IMR-90 (cell line): Measurements from ENCODE around the gene GUCD1. TPM values are rescaled to one million over a fixed set of nuclear protein-coding genes. Genes with fewer than 3 reads are reported as not detected.
A peak's percentile ranks its signal among the peaks of the same experiment; 100 is the strongest.

Source experiments
- ATAC-seq: fragments of 200-7000 bp; cut with Tn5 transposase; 2 replicates; pipeline ENCODE4 v1.9.1; 2020; ENCODE audit warnings: low read depth, mild to moderate bottlenecking, moderate library complexity
- BruUV-seq: library from RNA; stranded (reverse); fragments of 400-500 nt; replicated peaks from 2 replicates; lab custom pipeline; 2021; lab: Mats Ljungman, UMichigan
- CTCF ChIA-PET: fragments of 300-600 bp; formaldehyde crosslinking; extraction: SDS; loops from one replicate; lab custom pipeline; 2021; ENCODE audit warnings: antibody characterized with exemption; lab: Yijun Ruan, JAX
- POLR2A ChIA-PET: fragments of 300-600 bp; sonication (Branson Sonifier 250); formaldehyde crosslinking; loops from one replicate; lab custom pipeline; 2022; ENCODE audit warnings: antibody characterized with exemption; ENCODE audit not compliant: unreplicated experiment; lab: Charles Lee
- DNase-seq: peaks from one replicate; pipeline ENCODE4 v3.0.0; 2013
- H2AFZ ChIP-seq: replicated peaks from 2 replicates; pipeline ENCODE3; 2013; ENCODE audit warnings: low read length, mild to moderate bottlenecking; ENCODE audit not compliant: poor library complexity
- H2AK5ac ChIP-seq: 2 replicates; pipeline ENCODE4 v1.6.1; 2013; ENCODE audit warnings: low read depth, low read length, inconsistent platforms
- H2AK9ac ChIP-seq: replicated peaks from 2 replicates; pipeline ENCODE3; 2013; ENCODE audit warnings: mild to moderate bottlenecking, low read depth, low read length, moderate library complexity; ENCODE audit not compliant: poor library complexity
- H2BK120ac ChIP-seq: 2 replicates; pipeline ENCODE4 v1.6.1; 2013; ENCODE audit warnings: low read depth, low read length, inconsistent platforms
- H2BK15ac ChIP-seq: 3 replicates; pipeline ENCODE4 v1.6.1; 2013; ENCODE audit warnings: low read depth, low read length, inconsistent platforms
- H2BK20ac ChIP-seq: 2 replicates; pipeline ENCODE4 v1.6.1; 2013; ENCODE audit warnings: low read depth, mild to moderate bottlenecking, inconsistent platforms, low read length, moderate library complexity
- H2BK5ac ChIP-seq: 2 replicates; pipeline ENCODE4 v1.6.1; 2013; ENCODE audit warnings: mild to moderate bottlenecking, low read depth, low read length, inconsistent platforms; ENCODE audit not compliant: poor library complexity, severe bottlenecking
- H3K14ac ChIP-seq: replicated peaks from 2 replicates; pipeline ENCODE4 v1.6.1; 2013; ENCODE audit warnings: low read depth, low read length, inconsistent platforms
- H3K18ac ChIP-seq: 2 replicates; pipeline ENCODE4 v1.6.1; 2013; ENCODE audit warnings: low read depth, low read length, control low read depth
- H3K23ac ChIP-seq: 2 replicates; pipeline ENCODE4 v1.6.1; 2013; ENCODE audit warnings: low read depth, low read length, inconsistent platforms
- H3K27ac ChIP-seq: 2 replicates; pipeline ENCODE4 v1.5.1; 2013; ENCODE audit warnings: mild to moderate bottlenecking, control low read depth, low read length; ENCODE audit not compliant: insufficient read depth
- H3K27me3 ChIP-seq: 2 replicates; pipeline ENCODE4 v1.6.1; 2013; ENCODE audit warnings: low read length; ENCODE audit not compliant: control insufficient read depth, insufficient read depth
- H3K36me3 ChIP-seq: 2 replicates; pipeline ENCODE4 v1.6.1; 2013; ENCODE audit warnings: low read length, mixed read lengths; ENCODE audit not compliant: control insufficient read depth, insufficient read depth
- H3K4ac ChIP-seq: 2 replicates; pipeline ENCODE4 v1.6.1; 2013; ENCODE audit warnings: low read depth, low read length, inconsistent platforms
- H3K4me1 ChIP-seq: 2 replicates; pipeline ENCODE4 v1.6.1; 2013; ENCODE audit warnings: low read length, mixed read lengths; ENCODE audit not compliant: control insufficient read depth, insufficient read depth
- H3K4me2 ChIP-seq: 2 replicates; pipeline ENCODE4 v1.6.1; 2013; ENCODE audit warnings: low read depth, mild to moderate bottlenecking, control low read depth, low read length, moderate library complexity
- H3K4me3 ChIP-seq: 2 replicates; pipeline ENCODE4 v1.5.1; 2013; ENCODE audit warnings: low read depth, mild to moderate bottlenecking, control low read depth, low read length, moderate library complexity; ENCODE audit not compliant: insufficient read depth
- H3K56ac ChIP-seq: 2 replicates; pipeline ENCODE4 v1.6.1; 2013; ENCODE audit warnings: low read length, inconsistent platforms; ENCODE audit not compliant: insufficient read depth; ENCODE audit errors: extremely low read depth
- H3K79me1 ChIP-seq, 2 experiments: 2 replicates each; pipeline ENCODE4 v1.6.1; 2013; ENCODE audit warnings: low read length in 2 of 2, inconsistent platforms in 1 of 2, low read depth in 1 of 2
- H3K9ac ChIP-seq: 2 replicates; pipeline ENCODE4 v1.6.1; 2013; ENCODE audit warnings: low read depth, low read length, control low read depth
- H3K9me1 ChIP-seq: 2 replicates; pipeline ENCODE4 v1.6.1; 2013; ENCODE audit warnings: low read length, inconsistent platforms; ENCODE audit not compliant: insufficient read depth
- H3K9me3 ChIP-seq: 2 replicates; pipeline ENCODE4 v1.6.1; 2013; ENCODE audit warnings: low read length; ENCODE audit not compliant: control insufficient read depth, insufficient read depth
- H4K20me1 ChIP-seq: 2 replicates; pipeline ENCODE4 v1.6.1; 2013; ENCODE audit warnings: low read length, inconsistent platforms; ENCODE audit not compliant: insufficient read depth
- H4K5ac ChIP-seq: 2 replicates; pipeline ENCODE4 v1.6.1; 2013; ENCODE audit warnings: mild to moderate bottlenecking, low read depth, low read length, control low read depth
- H4K8ac ChIP-seq, 2 experiments: 2 replicates each; pipeline ENCODE4 v1.6.1; 2013; ENCODE audit warnings: low read depth in 2 of 2, low read length in 2 of 2, control low read depth in 1 of 2, inconsistent platforms in 1 of 2
- H4K91ac ChIP-seq: 2 replicates; pipeline ENCODE4 v1.6.1; 2013; ENCODE audit warnings: low read depth, low read length, inconsistent platforms; ENCODE audit not compliant: insufficient read depth
- BHLHE40 ChIP-seq: fragments of 150-350 bp; IDR thresholded peaks from 2 replicates; pipeline ENCODE4 v1.6.1; 2016; ENCODE audit warnings: mild to moderate bottlenecking, low read depth, low read length
- CEBPB ChIP-seq: IDR thresholded peaks from 2 replicates; pipeline ENCODE4 v1.6.1; 2012; ENCODE audit warnings: low read depth, low read length, improper control_type of control experiment
- CHD1 ChIP-seq: IDR thresholded peaks from 2 replicates; pipeline ENCODE4 v1.6.1; 2012; ENCODE audit warnings: low read depth, low read length, improper control_type of control experiment
- CTCF ChIP-seq: conservative IDR thresholded peaks from 2 replicates; pipeline ENCODE4 v1.5.1; 2012; ENCODE audit warnings: mild to moderate bottlenecking, low read depth, low read length, improper control_type of control experiment
- FOS ChIP-seq: fragments of 150-350 bp; IDR thresholded peaks from 2 replicates; pipeline ENCODE4 v1.6.1; 2016; ENCODE audit warnings: low read depth, low read length
- MAFK ChIP-seq: IDR thresholded peaks from 2 replicates; pipeline ENCODE4 v1.6.1; 2012; ENCODE audit warnings: low read depth, low read length, improper control_type of control experiment
- MAZ ChIP-seq: IDR thresholded peaks from 2 replicates; pipeline ENCODE4 v1.6.1; 2012; ENCODE audit warnings: low read depth, mild to moderate bottlenecking, low read length, improper control_type of control experiment, moderate library complexity, borderline replicate concordance
- MXI1 ChIP-seq: IDR thresholded peaks from 2 replicates; pipeline ENCODE4 v1.6.1; 2012; ENCODE audit warnings: low read depth, mild to moderate bottlenecking, low read length, moderate library complexity, borderline replicate concordance
- NFE2L2 ChIP-seq: fragments of 150-350 bp; IDR thresholded peaks from 2 replicates; pipeline ENCODE4 v1.6.1; 2016; ENCODE audit warnings: low read depth, mild to moderate bottlenecking, low read length
- POLR2A ChIP-seq: IDR thresholded peaks from 2 replicates; pipeline ENCODE4 v1.6.1; 2012; ENCODE audit warnings: mild to moderate bottlenecking, low read depth, low read length
- SMC3 ChIP-seq: fragments of 150-350 bp; IDR thresholded peaks from 2 replicates; pipeline ENCODE4 v1.6.1; 2016; ENCODE audit warnings: low read depth, mild to moderate bottlenecking, antibody characterized with exemption, low read length, moderate library complexity
- WGBS, 2 experiments: methylation state at CpG; one replicate each; pipeline versions ENCODE4 v1.1.5 to v1.1.7; 2013; ENCODE audit warnings: missing lambda C conversion rate in 2 of 2; ENCODE audit not compliant: insufficient read length in 1 of 2; ENCODE audit errors: extremely low coverage in 2 of 2; 5-methylcytosine and 5-hydroxymethylcytosine counted together
- dilution Hi-C: fragments of 300-500 bp; cut with HindIII; formaldehyde crosslinking; loops from one replicate; pipeline ENCODE4 v1.14.3; 2018; ENCODE audit warnings: low sequenced_read_pairs; ENCODE audit not compliant: unreplicated experiment
- in situ Hi-C: fragments of 300-500 bp; cut with MboI; formaldehyde crosslinking; loops from 3 replicates; pipeline ENCODE4 v1.14.3; 2019; ENCODE audit warnings: low sequenced_read_pairs, inconsistent platforms, mixed read lengths
- intact Hi-C: fragments of 100-400 bp; cut with micrococcal nuclease; formaldehyde crosslinking; loops from 2 replicates; pipeline ENCODE4 v1.10.0; 2022
- polyA plus RNA-seq, 3 experiments: library from polyadenylated mRNA; depleted of rRNA; stranded (reverse); fragments of >200 nt; gene quantifications; 2 replicates each; pipeline ENCODE4 v1.2.3, GENCODE V29; 2012; ENCODE audit warnings: low replicate concordance in 1 of 3
- total RNA-seq: library from RNA; depleted of rRNA; stranded (reverse); fragments of >200 nt; gene quantifications from 2 replicates; pipeline ENCODE4 v1.2.3, GENCODE V29; 2012

The GUCD1 gene
- total and polyA plus RNA-seq, 2 of the 4 experiments (the other 2 are of a cell fraction) = 97.6 to 143 TPM

- no TSS peak for BruUV-seq
- peak; percentile 15 for DNase-seq
Measured at GRCh38 chr22:24583221-24584165, 28.6 kb upstream of the GUCD1 start.

More at GRCh38 chr22:24583221-24584165, 28.6 kb upstream of the GUCD1 start:
- Histone ChIP-seq H3K9me3 (no peaks in the 10 kb centered on the region), H4K5ac (peak overlapping the region; percentile 13; the same call in 1 of the 2 replicates), H2BK20ac (no peak overlapping the region; the same call in 1 of the 2 replicates), H4K8ac (peak overlapping the region in 1 of 2 experiments; percentile 13; a peak in 1 of 4 replicates), H3K14ac (0 out of 2 replicates have a peak overlapping the region, but pooled peaks have one; percentile 23), H3K27ac (no peak overlapping the region), H3K18ac (peak overlapping the region; percentile 10; the same call in 1 of the 2 replicates), H2AK5ac (peak overlapping the region; percentile 51), H3K9me1 (peaks cover 20% of the 10 kb centered on the region), H2BK120ac (peak overlapping the region; percentile 14), H2BK5ac (no peak overlapping the region), H4K20me1 (peaks cover 4% of the 10 kb centered on the region; the same call in 1 of the 2 replicates), H3K4ac (no peak overlapping the region; the same call in 1 of the 2 replicates), H2AK9ac (peak overlapping the region; percentile 78), H3K23ac (no peak overlapping the region), H3K4me3 (no peak overlapping the region), H3K9ac (0 out of 2 replicates have a peak overlapping the region, but pooled peaks have one; percentile 11), H3K56ac (no peak overlapping the region), H4K91ac (peak overlapping the region; percentile 23; the same call in 1 of the 2 replicates), H3K79me1 (no peaks in the 10 kb centered on the region), H3K36me3 (peaks cover 21% of the 10 kb centered on the region; the same call in 1 of the 2 replicates), H2AFZ (peak overlapping the region; percentile 57), H3K4me1 (peaks cover 22% of the 10 kb centered on the region), H3K4me2 (peak overlapping the region; percentile 9), H3K27me3 (no peaks in the 10 kb centered on the region), H2BK15ac (no peak overlapping the region)
- in situ Hi-C loops (no loop called here), dilution Hi-C loops (no loop called here), intact Hi-C loops (no loop called here)
- peak; percentile 38 for ATAC-seq
- WGBS, 2 experiments = 67% methylated on average over 9 of the region's 19 CpGs; no CpG with 5 or more reads in 1 of the 2 experiments
- POLR2A ChIA-PET = no interaction called here
- CTCF ChIA-PET = no interaction called here
- TF ChIP-seq SMC3 (no peak), CEBPB (no peak), MXI1 (no peak), MAZ (no peak), CHD1 (no peak), NFE2L2 (no peak), BHLHE40 (no peak), POLR2A (no peak), FOS (no peak), MAFK (no peak), CTCF (no peak)
